ENCODE data around the gene ZMYND12.

The ZMYND12 gene

GRCh38 chr1:42403880-42404400 is 51.9 kb downstream of the ZMYND12 start:
- Histone ChIP-seq H3K4me3 (no peak overlapping the region), H3K4me2 (no peak overlapping the region), H3K9ac (no peak overlapping the region), H4K20me1 (no peaks in the 10 kb centered on the region), H3K9me3 (no peaks in the 10 kb centered on the region), H3K4me1 (no peaks in the 10 kb centered on the region), H3K27ac (no peak overlapping the region), H3K27me3 (no peaks in the 10 kb centered on the region), H3K36me3 (peaks cover 29% of the 10 kb centered on the region)
- no peak for TF ChIP-seq Cebpa-rat (IDR thresholded peaks at IDR 0.05)

GRCh38 chr1:42399315-42400100 is 56.3 kb downstream of the ZMYND12 start:
- Histone ChIP-seq H3K4me2 (no peak overlapping the region), H3K27ac (no peak overlapping the region), H3K4me1 (no peaks in the 10 kb centered on the region), H3K36me3 (peaks cover 15% of the 10 kb centered on the region), H4K20me1 (no peaks in the 10 kb centered on the region), H3K27me3 (no peaks in the 10 kb centered on the region), H3K9me3 (no peaks in the 10 kb centered on the region), H3K4me3 (no peak overlapping the region), H3K9ac (no peak overlapping the region)
- TF ChIP-seq Cebpa-rat (IDR thresholded peaks at IDR 0.05) = no peak

DNA sequence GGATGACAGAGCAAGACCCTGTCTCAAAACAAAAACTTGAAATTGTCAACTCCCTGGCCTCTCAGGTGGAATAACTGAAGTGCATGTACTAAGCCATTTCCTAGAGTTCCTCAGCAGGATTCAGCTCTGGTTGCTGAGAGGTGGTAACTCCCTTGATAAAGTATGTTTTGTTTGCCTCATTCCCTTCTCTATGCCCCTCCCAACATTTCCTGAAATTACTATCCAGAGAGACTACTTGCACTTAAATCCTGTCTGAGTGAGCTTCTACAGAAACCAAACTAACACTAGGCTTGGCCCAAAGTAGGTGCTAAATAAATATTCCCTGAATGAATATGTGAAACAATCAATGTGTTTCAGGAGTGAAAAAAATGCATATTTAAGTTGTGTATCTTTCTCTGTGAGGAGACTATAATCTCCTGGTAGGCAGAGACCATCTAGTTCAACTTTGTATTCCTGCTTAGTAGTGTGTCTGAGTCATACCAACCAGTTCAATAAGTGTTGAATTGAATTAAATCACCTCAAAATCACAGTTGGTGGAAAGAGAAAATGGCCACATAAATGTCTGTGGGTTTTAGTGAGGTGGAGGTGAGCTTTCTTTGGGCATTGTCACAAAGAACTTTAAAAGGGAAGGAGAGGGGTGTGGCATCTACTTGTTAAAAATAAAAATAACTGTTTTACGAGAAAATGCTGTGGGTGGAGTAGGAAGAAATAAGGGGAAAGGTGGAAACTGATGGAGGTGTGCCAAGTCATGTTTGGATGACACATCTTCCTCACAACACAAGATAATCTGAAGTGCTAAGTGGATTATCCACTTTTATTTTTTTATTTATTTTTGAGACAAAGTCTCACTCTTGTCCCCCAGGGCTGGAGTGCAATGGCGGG is 62.6 kb downstream of the ZMYND12 start:
- no peak overlapping the region for H3K4me3 ChIP-seq
- no peaks in the 10 kb centered on the region for H4K20me1 ChIP-seq
- no peak for TF ChIP-seq Cebpa-rat (IDR thresholded peaks at IDR 0.05)
- no peak overlapping the region for H3K27ac ChIP-seq
- no peak overlapping the region for H3K4me2 ChIP-seq
- no peaks in the 10 kb centered on the region for H3K27me3 ChIP-seq
- no peak overlapping the region for H3K9ac ChIP-seq
- no peaks in the 10 kb centered on the region for H3K9me3 ChIP-seq
- H3K4me1 ChIP-seq = no peaks in the 10 kb centered on the region
- H3K36me3 ChIP-seq = no peaks in the 10 kb centered on the region

DNA sequence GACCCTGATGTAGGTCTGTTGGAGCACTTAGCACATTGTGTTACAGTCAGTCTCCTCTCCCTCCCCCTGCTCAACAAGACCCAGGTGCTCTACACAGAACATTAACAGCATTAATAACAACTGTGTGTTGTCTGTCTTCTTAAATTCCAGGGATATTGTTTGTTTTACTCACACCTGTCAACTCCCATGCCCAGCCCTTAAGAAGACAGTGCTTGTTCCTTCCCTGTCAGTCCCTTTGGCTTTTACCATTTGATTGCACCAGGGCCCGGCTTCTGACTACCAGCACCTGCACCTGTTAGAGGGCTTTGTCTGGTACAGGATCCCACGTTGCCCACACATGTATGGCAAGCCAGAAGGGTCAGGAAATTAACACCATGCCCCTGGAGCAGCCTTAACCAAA is 63.6 kb downstream of the ZMYND12 start:
- Histone ChIP-seq H3K9me3 (no peaks in the 10 kb centered on the region), H3K4me3 (no peak overlapping the region), H4K20me1 (no peaks in the 10 kb centered on the region), H3K4me1 (no peaks in the 10 kb centered on the region), H3K4me2 (no peak overlapping the region), H3K36me3 (no peaks in the 10 kb centered on the region), H3K9ac (no peak overlapping the region), H3K27me3 (no peaks in the 10 kb centered on the region), H3K27ac (no peak overlapping the region)
- TF ChIP-seq Cebpa-rat (IDR thresholded peaks at IDR 0.05) = no peak

GRCh38 chr1:42386051-42386450 is 69.8 kb downstream of the ZMYND12 start:
- no peak overlapping the region for H3K4me2 ChIP-seq
- peaks cover 9% of the 10 kb centered on the region for H3K27me3 ChIP-seq
- H3K9ac ChIP-seq = no peak overlapping the region
- TF ChIP-seq Cebpa-rat (IDR thresholded peaks at IDR 0.05) = no peak
- no peaks in the 10 kb centered on the region for H3K36me3 ChIP-seq
- no peak overlapping the region for H3K4me3 ChIP-seq
- peaks cover 6% of the 10 kb centered on the region for H3K4me1 ChIP-seq
- H3K9me3 ChIP-seq = no peaks in the 10 kb centered on the region
- H3K27ac ChIP-seq = no peak overlapping the region
- no peaks in the 10 kb centered on the region for H4K20me1 ChIP-seq

- Histone ChIP-seq H4K20me1 (no peaks in the 10 kb centered on the region), H3K4me2 (no peak overlapping the region), H3K4me1 (peaks cover 7% of the 10 kb centered on the region), H3K9ac (no peak overlapping the region), H3K27me3 (peaks cover 14% of the 10 kb centered on the region), H3K9me3 (no peaks in the 10 kb centered on the region), H3K27ac (no peak overlapping the region), H3K4me3 (no peak overlapping the region), H3K36me3 (no peaks in the 10 kb centered on the region)
- no peak for TF ChIP-seq Cebpa-rat (IDR thresholded peaks at IDR 0.05)
Observed at GRCh38 chr1:42385283-42385682, 70.5 kb downstream of the ZMYND12 start.

DNA sequence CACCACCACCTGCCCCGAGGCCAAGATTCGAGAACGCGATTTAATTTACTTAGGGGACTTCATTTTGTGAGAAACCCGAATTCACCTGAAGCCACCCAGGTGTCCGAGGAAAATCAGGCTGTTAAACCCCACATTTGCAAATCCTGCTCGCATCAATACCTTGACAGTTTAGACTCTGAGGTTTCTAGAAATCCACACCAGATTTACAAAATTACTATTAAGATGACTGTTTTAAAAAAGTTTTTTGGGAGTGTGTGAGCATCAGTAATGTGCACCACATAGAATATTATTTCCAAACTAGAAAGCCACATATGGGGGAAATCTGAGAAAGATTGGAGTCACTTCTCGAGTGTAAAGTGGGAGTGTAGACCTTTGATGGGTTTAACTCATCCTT is 74.5 kb downstream of the ZMYND12 start:
- H3K9ac ChIP-seq = peak overlapping the region; percentile 66; the same call in 1 of the 2 replicates
- H3K4me2 ChIP-seq = peak overlapping the region; percentile 94
- H3K4me3 ChIP-seq = peak overlapping the region; percentile 85

GRCh38 chr1:42380586-42381279 is 75.1 kb downstream of the ZMYND12 start, which contains the start of gene RIMKLA:
RIMKLA (plus strand) TSS chr1:42380792; CDS start chr1:42380935, 143 bp downstream.
- Histone ChIP-seq H3K27me3 (peaks cover 18% of the 10 kb centered on the region), H3K4me3 (peak within 1 kb of the TSS; percentile 85), H3K36me3 (no peaks in the 10 kb centered on the region), H3K9me3 (no peaks in the 10 kb centered on the region), H3K27ac (no peak within 1 kb of the TSS), H3K9ac (peak within 1 kb of the TSS; percentile 66), H4K20me1 (no peaks in the 10 kb centered on the region), H3K4me2 (peak within 1 kb of the TSS; percentile 94), H3K4me1 (peaks cover 12% of the 10 kb centered on the region)
- TF ChIP-seq Cebpa-rat (IDR thresholded peaks at IDR 0.05) = no peak

More for the DNA sequence above, 74.5 kb downstream of the ZMYND12 start:
- Histone ChIP-seq H3K27me3 (peaks cover 18% of the 10 kb centered on the region), H3K9me3 (no peaks in the 10 kb centered on the region), H3K4me1 (peaks cover 12% of the 10 kb centered on the region), H3K36me3 (no peaks in the 10 kb centered on the region), H3K27ac (no peak overlapping the region), H4K20me1 (no peaks in the 10 kb centered on the region)
- no peak for TF ChIP-seq Cebpa-rat (IDR thresholded peaks at IDR 0.05)
